Kidney epithelial cell (primary cell): Measurements from ENCODE around the gene PIAS2. TPM values are rescaled to one million over a fixed set of nuclear protein-coding genes. Genes with fewer than 3 reads are reported as not detected.

Experiments used
- DNase-seq: peaks from one replicate; pipeline ENCODE4 v3.0.0-alpha.2; 2010; ENCODE audit warnings: low read depth
- H3K27me3 ChIP-seq: 2 replicates; pipeline ENCODE4 v1.6.0; 2011; ENCODE audit warnings: low read length; ENCODE audit not compliant: control insufficient read depth, insufficient read depth
- H3K36me3 ChIP-seq: 2 replicates; pipeline ENCODE4 v1.5.1; 2011; ENCODE audit warnings: low read length; ENCODE audit not compliant: control insufficient read depth, insufficient read depth
- H3K4me3 ChIP-seq: 2 replicates; pipeline ENCODE4 v1.5.1; 2011; ENCODE audit warnings: low read depth, mild to moderate bottlenecking, control low read depth, low read length
- CTCF ChIP-seq: IDR thresholded peaks from 2 replicates; pipeline ENCODE4 v1.5.1; 2011; ENCODE audit warnings: mild to moderate bottlenecking, moderate library complexity, low read length, control low read depth, inconsistent platforms; ENCODE audit not compliant: insufficient read depth, poor library complexity, severe bottlenecking
- total RNA-seq: library from RNA; depleted of rRNA; stranded (reverse); fragments of >200 nt; gene quantifications from 2 replicates; pipeline ENCODE4 v1.2.3, GENCODE V29; 2015

Gene PIAS2
- total RNA-seq, 1 donor from 2014 or later: 8.7 TPM

GRCh38 chr18:46892842-46893241 lies 24.5 kb downstream of the PIAS2 start:
- TF ChIP-seq CTCF: no peak
- no peak for DNase-seq

GRCh38 chr18:46891742-46892214 lies 25.5 kb downstream of the PIAS2 start:
- no peak overlapping the region for H3K4me3 ChIP-seq
- TF ChIP-seq CTCF: no peak
- no peaks in the 10 kb centered on the region for H3K36me3 ChIP-seq
- no peaks in the 10 kb centered on the region for H3K27me3 ChIP-seq
- DNase-seq: no peak

More at GRCh38 chr18:46892842-46893241, 24.5 kb downstream of the PIAS2 start:
- H3K4me3 ChIP-seq: no peak overlapping the region
- no peaks in the 10 kb centered on the region for H3K36me3 ChIP-seq
- no peaks in the 10 kb centered on the region for H3K27me3 ChIP-seq

- Histone ChIP-seq H3K36me3 (no peaks in the 10 kb centered on the region), H3K27me3 (no peaks in the 10 kb centered on the region), H3K4me3 (no peak overlapping the region)
- TF ChIP-seq CTCF: no peak
- no peak for DNase-seq
Observed at GRCh38 chr18:46888965-46889364, 28.3 kb downstream of the PIAS2 start.

- Histone ChIP-seq H3K4me3 (no peak overlapping the region), H3K36me3 (no peaks in the 10 kb centered on the region), H3K27me3 (no peaks in the 10 kb centered on the region)
- TF ChIP-seq CTCF: no peak
- DNase-seq: no peak
Observed at GRCh38 chr18:46886893-46887292, 30.4 kb downstream of the PIAS2 start.

- TF ChIP-seq CTCF: no peak
- H3K4me3 ChIP-seq: no peak overlapping the region
Observed at GRCh38 chr18:46883180-46883579, 34.1 kb downstream of the PIAS2 start.

GRCh38 chr18:46877329-46877987 lies 39.8 kb downstream of the PIAS2 start:
- no peaks in the 10 kb centered on the region for H3K36me3 ChIP-seq
- no peak overlapping the region for H3K4me3 ChIP-seq
- DNase-seq: no peak
- no peak for TF ChIP-seq CTCF
- H3K27me3 ChIP-seq: no peaks in the 10 kb centered on the region

More at GRCh38 chr18:46883180-46883579, 34.1 kb downstream of the PIAS2 start:
- DNase-seq: no peak
- Histone ChIP-seq H3K27me3 (no peaks in the 10 kb centered on the region), H3K36me3 (no peaks in the 10 kb centered on the region)
